ENCODE results near the gene SMKR1.
"Not testable (repeated sequence)": the region's sequence is repeated elsewhere in the genome, so short reads cannot be mapped to it uniquely, and the experiment has no call there.

Gene SMKR1

GRCh38 chr7:129470411-129470810 lies 31.9 kb upstream of the SMKR1 start:
- Histone ChIP-seq H3K9me2 (replicated peaks; ENCODE audit: low read depth, low read length) (no peaks in the 10 kb centered on the region), H3K27me3 (ENCODE audit: insufficient read depth, low read length, poor library complexity, severe bottlenecking) (no peaks in the 10 kb centered on the region), H2AFZ (ENCODE audit: low read length) (no peak overlapping the region), H3K9ac (ENCODE audit: low read depth, low read length, poor library complexity, severe bottlenecking) (no peak overlapping the region), H3K79me2 (ENCODE audit: insufficient read depth, low read length) (no peaks in the 10 kb centered on the region), H3K4me3 (ENCODE audit: low read length, poor library complexity, severe bottlenecking) (no peak overlapping the region), H3K4me1 (ENCODE audit: insufficient read depth, low read length, poor library complexity, severe bottlenecking) (no peaks in the 10 kb centered on the region), H3K36me3 (ENCODE audit: insufficient read depth, low read length) (no peaks in the 10 kb centered on the region), H3F3A (ENCODE audit: low read depth) (no peaks in the 10 kb centered on the region), H3K4me2 (ENCODE audit: low read depth, low read length, poor library complexity, severe bottlenecking) (no peak overlapping the region), H4K20me1 (ENCODE audit: insufficient read depth, low read length, poor library complexity, severe bottlenecking) (no peaks in the 10 kb centered on the region), H3K9me3 (ENCODE audit: insufficient read depth, low read depth, low read length) (no peaks in the 10 kb centered on the region)
- TF ChIP-seq EZH2phosphoT487 (IDR thresholded peaks at IDR 0.05; ENCODE audit: borderline replicate concordance) (no peak), CTCF (conservative IDR thresholded peaks at IDR 0.05; ENCODE audit: low read length) (no peak)

GRCh38 chr7:129471402-129471827 lies 30.9 kb upstream of the SMKR1 start:
- Histone ChIP-seq H3K9ac (ENCODE audit: low read depth, low read length, poor library complexity, severe bottlenecking) (no peak overlapping the region), H3K4me1 (ENCODE audit: insufficient read depth, low read length, poor library complexity, severe bottlenecking) (no peaks in the 10 kb centered on the region), H3K27me3 (ENCODE audit: insufficient read depth, low read length, poor library complexity, severe bottlenecking) (no peaks in the 10 kb centered on the region), H4K20me1 (ENCODE audit: insufficient read depth, low read length, poor library complexity, severe bottlenecking) (no peaks in the 10 kb centered on the region), H3K4me3 (ENCODE audit: low read length, poor library complexity, severe bottlenecking) (no peak overlapping the region), H3K4me2 (ENCODE audit: low read depth, low read length, poor library complexity, severe bottlenecking) (no peak overlapping the region), H2AFZ (ENCODE audit: low read length) (no peak overlapping the region), H3K9me2 (replicated peaks; ENCODE audit: low read depth, low read length) (no peaks in the 10 kb centered on the region), H3F3A (ENCODE audit: low read depth) (no peaks in the 10 kb centered on the region), H3K79me2 (ENCODE audit: insufficient read depth, low read length) (no peaks in the 10 kb centered on the region), H3K9me3 (ENCODE audit: insufficient read depth, low read depth, low read length) (no peaks in the 10 kb centered on the region), H3K36me3 (ENCODE audit: insufficient read depth, low read length) (no peaks in the 10 kb centered on the region)
- no peak for TF ChIP-seq CTCF (conservative IDR thresholded peaks at IDR 0.05; ENCODE audit: low read length)
- no peak for TF ChIP-seq EZH2phosphoT487 (IDR thresholded peaks at IDR 0.05; ENCODE audit: borderline replicate concordance)

GRCh38 chr7:129475931-129476330 lies 26.4 kb upstream of the SMKR1 start:
- not testable (repeated sequence) for H3K79me2 ChIP-seq (ENCODE audit: insufficient read depth, low read length); H3F3A ChIP-seq (ENCODE audit: low read depth); H3K4me1 ChIP-seq (ENCODE audit: insufficient read depth, low read length, poor library complexity, severe bottlenecking); H3K4me3 ChIP-seq (ENCODE audit: low read length, poor library complexity, severe bottlenecking); H4K20me1 ChIP-seq (ENCODE audit: insufficient read depth, low read length, poor library complexity, severe bottlenecking); H3K9ac ChIP-seq (ENCODE audit: low read depth, low read length, poor library complexity, severe bottlenecking); H3K4me2 ChIP-seq (ENCODE audit: low read depth, low read length, poor library complexity, severe bottlenecking); H3K36me3 ChIP-seq (ENCODE audit: insufficient read depth, low read length); H2AFZ ChIP-seq (ENCODE audit: low read length); H3K9me2 ChIP-seq (replicated peaks; ENCODE audit: low read depth, low read length); H3K27me3 ChIP-seq (ENCODE audit: insufficient read depth, low read length, poor library complexity, severe bottlenecking); H3K9me3 ChIP-seq (ENCODE audit: insufficient read depth, low read depth, low read length)

GRCh38 chr7:129476398-129476797 lies 25.9 kb upstream of the SMKR1 start:
- not testable (repeated sequence) for H2AFZ ChIP-seq (ENCODE audit: low read length); H3F3A ChIP-seq (ENCODE audit: low read depth); H3K27me3 ChIP-seq (ENCODE audit: insufficient read depth, low read length, poor library complexity, severe bottlenecking); H3K79me2 ChIP-seq (ENCODE audit: insufficient read depth, low read length); H3K4me3 ChIP-seq (ENCODE audit: low read length, poor library complexity, severe bottlenecking); H3K4me1 ChIP-seq (ENCODE audit: insufficient read depth, low read length, poor library complexity, severe bottlenecking); H4K20me1 ChIP-seq (ENCODE audit: insufficient read depth, low read length, poor library complexity, severe bottlenecking); H3K9me2 ChIP-seq (replicated peaks; ENCODE audit: low read depth, low read length); H3K9me3 ChIP-seq (ENCODE audit: insufficient read depth, low read depth, low read length); H3K36me3 ChIP-seq (ENCODE audit: insufficient read depth, low read length); H3K4me2 ChIP-seq (ENCODE audit: low read depth, low read length, poor library complexity, severe bottlenecking); H3K9ac ChIP-seq (ENCODE audit: low read depth, low read length, poor library complexity, severe bottlenecking)

Measured in Loucy (cell line).